ENCODE measurements around the gene MPRIP. TPM values are rescaled to one million over a fixed set of nuclear protein-coding genes. Genes with fewer than 3 reads are reported as not detected.

The MPRIP gene
- total and polyA plus RNA-seq, 5 experiments from 2014 or later: 16.9 to 234 (median 28.3) TPM

DNA sequence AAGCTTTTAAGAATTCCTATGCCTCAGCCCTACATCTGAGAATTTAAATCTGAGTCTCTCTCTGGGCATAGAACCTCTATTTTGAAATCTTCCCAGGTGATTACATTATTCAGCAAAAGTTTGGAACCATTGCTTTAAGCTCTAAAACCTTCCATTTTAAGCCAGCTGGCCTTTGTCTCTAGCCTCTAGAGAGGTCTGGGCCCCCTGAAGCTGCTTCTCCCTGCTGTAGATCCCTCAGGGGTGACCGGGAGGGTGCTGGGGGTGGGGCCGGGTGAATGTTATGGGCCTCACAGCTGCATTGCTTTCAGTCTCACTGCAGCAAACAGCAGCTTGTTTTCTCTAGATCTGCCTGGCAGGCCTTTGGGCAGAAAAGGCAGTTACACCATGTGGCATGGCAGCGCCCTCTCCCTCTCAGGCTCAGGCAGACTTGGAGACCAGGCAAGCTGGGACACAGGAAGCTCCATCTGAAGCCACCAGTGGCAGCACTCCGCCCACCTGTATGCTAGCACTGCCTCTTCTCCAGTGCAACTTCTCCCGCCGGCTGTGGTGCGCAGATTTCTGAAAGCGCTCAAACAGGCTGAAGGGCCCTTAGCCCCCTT, 66.3 kb downstream of the MPRIP start:
- Mint-ChIP-seq H3K4me1 (peaks cover 40 to 79% (median 77%) of the 10 kb centered on the region in 4 donors), H3K4me3 (peak overlapping the region in 4 of 10 donors; percentile 2 to 72 (median 29)), H3K27me3 (no peaks in the 10 kb centered on the region), H3K27ac (peak overlapping the region; percentile 9 to 93 (median 78)), H3K36me3 (peaks cover 0 to 3% (median 0%) of the 10 kb centered on the region in 3 donors), H3K9me3 (no peaks in the 10 kb centered on the region)
- POLR2A ChIA-PET: interaction anchor here (0.9 to 1.3 kb wide), 2 partner anchors 10 to 17 kb away, joined by 3 to 5 read pairs; no protein-coding TSS in a partner anchor
- ATAC-seq (no peak), DNase-seq (peak in 1 of 10 donors; percentile 34)

DNA sequence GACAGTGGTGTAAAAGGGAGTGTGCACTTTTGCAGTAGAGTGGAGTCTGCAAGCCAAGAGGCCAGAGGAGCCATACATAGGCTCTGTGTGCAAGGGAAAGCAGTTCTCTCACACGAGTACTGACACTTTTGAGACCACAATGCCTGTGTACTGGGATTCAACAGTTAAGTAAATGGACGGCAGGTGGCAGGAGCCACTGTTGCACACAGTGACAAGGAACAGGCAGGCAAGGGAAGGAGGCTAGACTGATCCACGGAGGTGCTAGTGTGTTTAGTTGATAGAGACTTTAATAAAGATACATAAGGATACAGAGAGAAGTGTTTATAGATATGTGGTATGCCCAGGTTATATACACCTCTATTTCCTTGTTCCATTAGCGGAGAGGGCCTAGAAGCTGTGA, 67.0 kb downstream of the MPRIP start:
- Mint-ChIP-seq H3K4me1 (peaks cover 43 to 85% (median 81%) of the 10 kb centered on the region in 4 donors), H3K27ac (peak overlapping the region; percentile 63 to 93 (median 84)), H3K36me3 (peaks cover 0 to 3% (median 0%) of the 10 kb centered on the region in 3 donors), H3K27me3 (no peaks in the 10 kb centered on the region), H3K9me3 (no peaks in the 10 kb centered on the region), H3K4me3 (peak overlapping the region in 9 of 10 donors; percentile 30 to 78 (median 47))
- POLR2A ChIA-PET: interaction anchor here (0.8 to 1.7 kb wide), 5 partner anchors 10 to 171 kb away, joined by 3 to 6 read pairs (median 4); partner anchors contain the start of gene COPS3
- ATAC-seq: peak in 1 of 2 donors; percentile 27
- peak in 1 of 10 donors; percentile 46 for DNase-seq

DNA sequence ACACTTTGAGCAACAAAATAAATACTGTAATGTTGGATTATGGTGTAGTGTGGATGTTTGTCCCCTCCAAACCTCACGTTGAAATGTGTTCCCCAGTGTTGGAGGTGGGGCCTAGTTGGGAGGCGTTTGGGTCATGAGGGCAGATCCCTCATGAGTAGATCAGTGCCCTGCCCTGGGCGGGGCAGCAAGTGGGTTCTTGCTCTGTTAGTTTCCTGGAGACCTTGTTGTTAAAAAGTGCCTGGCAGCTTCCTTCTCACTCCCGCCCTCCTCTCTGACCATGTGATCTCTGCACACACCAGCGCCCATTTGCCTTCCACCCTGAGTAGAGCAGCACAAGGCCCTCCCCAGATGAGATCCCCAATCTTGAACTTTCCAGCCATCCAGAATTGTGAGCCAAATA, 67.7 kb downstream of the MPRIP start:
- DNase-seq (peak in 5 of 10 donors; percentile 12 to 62 (median 14)), ATAC-seq (peak; percentile 68 to 75)
- peaks cover 0 to 3% (median 0%) of the 10 kb centered on the region in 3 donors for H3K36me3 Mint-ChIP-seq
- no peaks in the 10 kb centered on the region for H3K9me3 Mint-ChIP-seq
- H3K4me3 Mint-ChIP-seq: peak overlapping the region in 9 of 10 donors; percentile 30 to 78 (median 47)
- peak overlapping the region; percentile 63 to 94 (median 84) for H3K27ac Mint-ChIP-seq
- peaks cover 43 to 88% (median 82%) of the 10 kb centered on the region in 4 donors for H3K4me1 Mint-ChIP-seq
- POLR2A ChIA-PET: interaction anchor here (0.8 to 1.7 kb wide), 4 partner anchors 9 to 171 kb away, joined by 3 to 6 read pairs (median 5); partner anchors contain the start of gene COPS3
- H3K27me3 Mint-ChIP-seq: no peaks in the 10 kb centered on the region

DNA sequence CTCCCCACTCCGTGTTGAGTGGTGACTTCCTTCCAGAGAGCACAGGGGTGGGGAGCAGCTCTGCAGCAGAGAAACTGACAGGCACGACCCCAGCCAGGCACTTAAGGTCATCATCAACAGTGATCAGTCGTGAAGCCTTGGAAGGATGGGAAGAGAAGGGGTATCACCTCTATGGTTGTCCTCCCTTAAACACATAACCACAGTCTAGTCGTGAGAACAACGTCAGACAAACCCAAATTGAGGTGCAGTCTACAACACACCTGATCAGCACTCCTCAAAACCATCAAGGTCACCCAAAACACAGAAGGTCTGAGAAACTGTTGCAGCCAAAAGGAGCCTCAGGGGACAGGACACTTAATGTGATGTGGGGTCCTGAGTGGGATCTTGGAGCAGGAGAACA, 68.3 kb downstream of the MPRIP start:
- Mint-ChIP-seq H3K9me3 (no peaks in the 10 kb centered on the region), H3K36me3 (peaks cover 0 to 3% (median 0%) of the 10 kb centered on the region in 3 donors), H3K27me3 (no peaks in the 10 kb centered on the region), H3K4me1 (peaks cover 45 to 94% (median 85%) of the 10 kb centered on the region in 4 donors), H3K4me3 (peak overlapping the region in 3 of 10 donors; percentile 5 to 78 (median 30)), H3K27ac (peak overlapping the region; percentile 21 to 94 (median 84))
- peak; percentile 32 to 37 for ATAC-seq
- POLR2A ChIA-PET: interaction anchor here (1.1 to 1.7 kb wide), 3 partner anchors 8 to 14 kb away, joined by 4 to 6 read pairs (median 6); no protein-coding TSS in a partner anchor
- peak in 1 of 10 donors; percentile 22 for DNase-seq

DNA sequence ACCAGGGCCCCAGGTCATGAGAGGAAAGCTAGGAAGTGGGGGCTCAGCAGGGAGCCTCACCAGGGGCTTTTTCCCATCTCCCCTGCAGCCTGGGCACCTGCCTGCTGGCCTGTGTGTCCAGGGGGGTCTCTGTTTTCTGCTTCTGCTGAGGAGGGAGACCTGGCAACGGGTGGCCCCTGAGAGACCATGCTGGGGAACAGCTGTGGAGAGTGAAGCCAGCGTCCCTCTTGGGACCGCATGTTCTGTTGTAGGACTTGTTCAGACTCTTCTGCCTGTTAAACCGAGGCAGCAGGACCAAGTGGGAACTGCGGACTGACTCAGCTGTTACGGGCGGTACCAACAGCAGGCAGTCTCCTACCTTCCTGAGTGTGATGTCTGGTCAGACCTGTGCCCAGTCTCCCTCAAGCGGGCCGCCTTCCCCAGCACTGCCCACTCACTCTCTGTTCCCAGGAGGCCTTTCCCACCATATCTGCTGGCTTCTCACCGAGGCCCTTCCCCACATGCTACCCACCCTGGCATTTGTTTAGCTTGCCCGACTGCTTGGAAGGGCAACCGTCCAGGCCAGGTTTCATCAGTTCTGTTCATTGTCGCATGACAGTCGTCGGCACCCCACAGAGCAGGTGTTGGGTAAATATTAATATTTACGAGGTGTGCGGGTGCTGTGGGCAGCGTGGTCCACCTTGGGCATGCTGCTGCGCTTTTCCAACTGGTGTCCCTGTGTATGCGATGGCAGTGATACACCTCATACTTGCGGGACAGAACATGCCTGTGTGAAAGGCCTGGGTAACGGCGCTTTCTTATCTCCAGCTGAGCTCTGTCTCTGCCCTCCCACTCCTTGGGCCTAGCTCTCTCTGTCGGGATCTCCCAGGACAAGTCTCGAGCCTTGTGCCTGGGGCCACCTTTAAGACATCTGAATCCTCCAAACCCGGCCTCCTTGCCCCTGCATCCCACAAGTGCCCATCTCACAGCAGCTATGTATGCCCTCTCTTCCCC, 69.4 kb downstream of the MPRIP start:
- Mint-ChIP-seq H3K9me3 (no peaks in the 10 kb centered on the region), H3K27me3 (no peaks in the 10 kb centered on the region), H3K36me3 (no peaks in the 10 kb centered on the region), H3K4me1 (peaks cover 53 to 92% (median 85%) of the 10 kb centered on the region in 4 donors), H3K27ac (peak overlapping the region in 8 of 10 donors; percentile 11 to 82 (median 61)), H3K4me3 (peak overlapping the region in 1 of 10 donors; percentile 38)
- ATAC-seq (no peak), DNase-seq (peak in 1 of 10 donors; percentile 56)
- POLR2A ChIA-PET: no interaction called here

DNA sequence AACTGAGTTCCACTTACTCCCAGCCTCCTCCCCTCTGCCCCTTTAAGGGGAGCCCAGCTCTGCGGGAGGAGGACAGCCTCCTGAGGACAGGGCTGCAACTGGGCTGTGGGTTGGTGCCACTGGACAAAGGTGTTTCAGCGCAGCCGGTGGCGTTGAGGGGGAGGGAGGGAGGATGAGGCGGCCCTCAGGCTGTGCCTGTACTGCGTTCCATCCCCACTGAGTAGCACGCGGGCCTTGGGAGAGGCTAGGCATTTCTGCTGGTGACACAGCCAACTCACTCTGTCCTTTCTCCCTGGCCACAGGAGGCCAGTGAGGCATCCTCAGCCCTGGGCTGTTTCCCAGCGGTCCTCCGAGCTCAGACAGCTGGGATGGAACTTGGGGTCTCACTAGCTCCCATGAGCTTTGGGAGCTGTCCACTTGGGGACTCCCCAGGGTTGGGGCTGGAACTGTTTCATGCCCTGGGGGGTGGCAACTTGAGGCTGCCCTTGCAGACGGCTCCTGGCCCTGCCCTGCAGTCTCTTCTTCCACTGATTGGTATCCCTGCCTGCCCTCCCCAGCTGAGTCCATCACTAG, 70.5 kb downstream of the MPRIP start:
- Mint-ChIP-seq H3K4me1 (peaks cover 54 to 92% (median 84%) of the 10 kb centered on the region in 4 donors), H3K27ac (peak overlapping the region in 3 of 10 donors; percentile 13 to 75 (median 14)), H3K9me3 (no peaks in the 10 kb centered on the region), H3K36me3 (no peaks in the 10 kb centered on the region), H3K4me3 (no peak overlapping the region), H3K27me3 (no peaks in the 10 kb centered on the region)
- ATAC-seq (no peak), DNase-seq (peak in 1 of 10 donors; percentile 45)
- POLR2A ChIA-PET: interaction anchor here (1.3 kb wide), 1 partner anchor 13 kb away, joined by 4 read pairs; no protein-coding TSS in a partner anchor

DNA sequence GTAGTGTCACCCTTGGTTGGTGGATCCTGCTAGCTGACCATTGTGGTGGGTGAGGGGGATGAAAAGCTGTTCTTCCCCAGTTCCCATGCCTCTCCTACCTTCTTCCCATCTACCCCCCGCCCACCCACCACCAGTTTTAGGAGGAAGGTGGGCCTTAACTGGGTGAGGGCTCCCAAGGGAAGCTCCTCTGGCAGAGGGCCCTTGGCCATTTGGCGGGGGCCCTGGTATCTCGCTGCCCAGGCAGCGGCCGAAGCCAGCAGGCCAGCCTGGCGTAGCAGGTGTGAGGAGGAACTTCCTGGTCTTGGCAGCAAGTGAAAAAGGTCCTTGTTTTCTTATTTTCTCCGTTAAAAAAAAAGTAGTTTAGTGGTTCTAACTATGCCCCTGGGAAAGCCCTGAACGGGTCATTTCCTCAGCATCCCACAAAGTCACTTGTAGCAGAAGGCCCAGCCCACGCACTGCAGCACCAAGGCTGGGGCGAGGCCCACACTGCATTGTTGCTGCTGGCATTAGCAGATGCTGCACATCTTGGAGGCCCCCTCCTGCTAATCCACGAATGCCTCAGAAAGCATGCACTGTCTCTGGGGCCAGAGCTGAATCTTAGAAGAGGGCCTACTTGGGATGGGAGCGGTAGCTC, 72.5 kb downstream of the MPRIP start:
- Mint-ChIP-seq H3K36me3 (no peaks in the 10 kb centered on the region), H3K27me3 (no peaks in the 10 kb centered on the region), H3K27ac (peak overlapping the region in 9 of 10 donors; percentile 17 to 70 (median 38)), H3K4me3 (peak overlapping the region in 1 of 10 donors; percentile 22), H3K9me3 (no peaks in the 10 kb centered on the region), H3K4me1 (peaks cover 46 to 92% (median 83%) of the 10 kb centered on the region in 4 donors)
- ATAC-seq: no peak
- peak in 1 of 10 donors; percentile 24 for DNase-seq
- POLR2A ChIA-PET: no interaction called here

DNA sequence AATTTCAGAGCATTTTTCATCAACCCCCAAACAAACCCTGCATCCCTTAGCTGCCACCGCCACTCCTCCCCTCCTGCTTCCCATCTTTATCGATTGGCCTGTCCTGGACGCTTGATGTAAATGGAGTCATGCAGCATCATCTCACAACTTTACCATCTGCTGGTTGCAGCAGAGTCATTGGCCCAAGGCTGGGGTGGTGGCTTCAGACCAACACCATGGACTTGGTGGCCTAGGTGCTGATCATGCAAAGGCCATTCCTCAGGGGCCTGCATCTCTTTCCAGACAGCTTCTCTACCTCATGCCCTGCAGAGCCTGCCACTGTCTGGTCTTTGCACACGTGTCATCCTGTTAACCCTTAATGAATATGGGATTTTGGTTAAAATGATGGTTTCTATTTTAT, 73.4 kb downstream of the MPRIP start:
- POLR2A ChIA-PET: no interaction called here
- Mint-ChIP-seq H3K4me3 (peak overlapping the region in 1 of 10 donors; percentile 26), H3K27ac (peak overlapping the region in 6 of 10 donors; percentile 7 to 78 (median 57))

DNA sequence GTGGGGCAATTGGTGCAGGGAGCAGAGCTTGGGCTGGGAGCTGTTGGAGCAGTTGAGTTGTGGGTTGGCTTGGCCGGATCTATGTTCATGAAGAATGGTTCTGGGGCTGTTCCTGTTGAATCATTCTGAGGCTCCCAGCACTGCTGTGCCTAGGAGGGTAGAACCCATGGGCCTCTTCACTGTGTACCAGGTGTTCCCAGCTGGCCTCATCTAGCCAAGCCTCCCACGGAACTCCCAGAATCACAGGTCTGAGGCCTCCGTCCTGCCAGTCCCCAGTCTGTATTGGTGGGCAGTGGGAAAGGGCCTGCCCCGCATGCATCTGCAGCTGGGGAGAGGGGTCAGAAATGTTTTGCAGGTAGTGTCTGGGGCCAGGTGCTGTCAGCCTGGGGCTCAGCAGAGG, 74.1 kb downstream of the MPRIP start:
- no peaks in the 10 kb centered on the region for H3K36me3 Mint-ChIP-seq
- no peak for ATAC-seq
- H3K27me3 Mint-ChIP-seq: no peaks in the 10 kb centered on the region
- no peak overlapping the region for H3K4me3 Mint-ChIP-seq
- POLR2A ChIA-PET: interaction anchor here (0.5 kb wide), 1 partner anchor 175 kb away, joined by 3 read pairs; no protein-coding TSS in a partner anchor
- DNase-seq: peak in 1 of 10 donors; percentile 19
- H3K27ac Mint-ChIP-seq: peak overlapping the region in 9 of 10 donors; percentile 40 to 81 (median 69)
- H3K9me3 Mint-ChIP-seq: no peaks in the 10 kb centered on the region
- H3K4me1 Mint-ChIP-seq: peaks cover 47 to 92% (median 85%) of the 10 kb centered on the region in 4 donors

More for the DNA sequence above, 73.4 kb downstream of the MPRIP start:
- Mint-ChIP-seq H3K4me1 (peaks cover 46 to 92% (median 83%) of the 10 kb centered on the region in 4 donors), H3K36me3 (no peaks in the 10 kb centered on the region), H3K27me3 (no peaks in the 10 kb centered on the region), H3K9me3 (no peaks in the 10 kb centered on the region)
- ATAC-seq (no peak), DNase-seq (peak in 1 of 10 donors; percentile 28)

DNA sequence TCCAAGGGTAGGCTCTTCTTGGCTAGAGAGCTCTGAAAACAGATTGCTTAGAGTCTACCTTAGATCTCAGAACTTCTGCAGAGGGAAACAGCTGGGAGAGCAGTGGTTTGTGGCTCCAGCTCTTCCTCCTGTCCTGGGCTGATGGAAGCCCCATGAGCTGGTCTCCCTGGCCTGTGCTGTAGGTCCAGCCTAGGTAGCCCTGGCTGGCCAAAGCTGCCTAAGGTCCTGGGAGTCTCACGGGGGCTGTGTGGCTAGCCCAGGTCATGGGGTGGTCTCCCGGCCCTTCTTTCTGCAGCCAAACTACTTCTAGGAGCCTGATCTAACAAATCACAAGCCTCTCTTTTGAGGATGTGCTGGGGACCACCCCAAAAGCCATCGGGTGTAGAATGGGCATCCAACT, 75.7 kb downstream of the MPRIP start:
- POLR2A ChIA-PET: interaction anchor here (0.6 kb wide), 1 partner anchor 61 kb away, joined by 3 read pairs; no protein-coding TSS in a partner anchor
- no peaks in the 10 kb centered on the region for H3K36me3 Mint-ChIP-seq
- ATAC-seq (no peak), DNase-seq (peak in 1 of 10 donors; percentile 34)
- H3K27me3 Mint-ChIP-seq: no peaks in the 10 kb centered on the region
- no peaks in the 10 kb centered on the region for H3K9me3 Mint-ChIP-seq
- H3K27ac Mint-ChIP-seq: peak overlapping the region; percentile 55 to 95 (median 86)
- H3K4me3 Mint-ChIP-seq: peak overlapping the region in 5 of 10 donors; percentile 8 to 63 (median 33)
- peaks cover 48 to 95% (median 91%) of the 10 kb centered on the region in 4 donors for H3K4me1 Mint-ChIP-seq

DNA sequence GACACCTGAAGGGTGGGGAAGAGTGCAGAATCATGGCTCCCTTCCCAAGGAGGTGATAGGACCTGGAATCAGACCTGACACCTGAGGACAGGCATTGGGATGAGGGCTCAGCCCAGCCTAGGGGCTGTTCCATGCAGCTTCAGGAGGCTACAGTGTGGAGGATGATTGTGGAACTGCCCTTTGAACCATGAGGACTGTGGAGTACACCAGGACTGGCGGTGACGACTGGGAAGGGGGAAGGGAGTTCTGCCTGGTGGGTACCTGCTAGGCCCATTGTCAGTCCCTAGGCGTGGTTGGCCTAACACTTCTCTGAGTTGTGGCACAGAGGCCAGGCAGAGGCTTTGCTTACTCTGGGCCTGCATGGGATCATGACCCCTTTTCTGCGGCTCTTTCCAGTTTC, 76.1 kb downstream of the MPRIP start:
- POLR2A ChIA-PET: interaction anchor here (1.7 kb wide), 1 partner anchor 8 kb away, joined by 6 read pairs; no protein-coding TSS in a partner anchor
- Mint-ChIP-seq H3K27me3 (no peaks in the 10 kb centered on the region), H3K9me3 (no peaks in the 10 kb centered on the region), H3K36me3 (no peaks in the 10 kb centered on the region), H3K27ac (peak overlapping the region; percentile 63 to 95 (median 88)), H3K4me1 (peaks cover 49 to 94% (median 89%) of the 10 kb centered on the region in 4 donors), H3K4me3 (peak overlapping the region in 7 of 10 donors; percentile 20 to 65 (median 41))
- ATAC-seq (no peak), DNase-seq (peak in 1 of 10 donors; percentile 30)

Data from naive thymus-derived CD8-positive, alpha-beta T cell (primary cell).